Heart left ventricle (tissue), 16 donors: ENCODE data around the gene ZNF341. TPM values are rescaled to one million over a fixed set of nuclear protein-coding genes. Genes with fewer than 3 reads are reported as not detected.
A peak's percentile ranks its signal among the peaks of the same experiment; 100 is the strongest.

Source experiments
- ATAC-seq, 4 donors: fragments of 200-7000 bp; cut with Tn5 transposase; one replicate each; pipeline ENCODE4 v1.9.1; 2020 to 2022; ENCODE audit warnings: moderate library complexity in 4 of 4, mild to moderate bottlenecking in 3 of 4, moderate number of reproducible peaks in 1 of 4
- DNase-seq, 5 donors: peaks; one replicate each; pipeline ENCODE4 v3.0.0-alpha.2; 2020
- H3K27ac ChIP-seq, 12 donors: fragments of 200-600 bp; sonication (generic) in 4 of 12; one replicate each; pipeline versions ENCODE4 v1.5.0 to v1.8.0; 2016 to 2022; ENCODE audit warnings: mild to moderate bottlenecking in 2 of 12
- H3K27me3 ChIP-seq, 9 donors: fragments of 200-600 bp; sonication (generic) in 2 of 9; one replicate each; pipeline versions ENCODE4 v1.5.1 to v1.8.0; 2016 to 2022; ENCODE audit warnings: mild to moderate bottlenecking in 3 of 9
- H3K36me3 ChIP-seq, 9 donors: fragments of 200-600 bp; sonication (generic) in 2 of 9; one replicate each; pipeline versions ENCODE4 v1.5.0 to v1.8.0; 2018 to 2022; ENCODE audit warnings: mild to moderate bottlenecking in 2 of 9
- H3K4me1 ChIP-seq, 12 donors: fragments of 200-600 bp; sonication (generic) in 4 of 12; one replicate each; pipeline versions ENCODE4 v1.5.0 to v1.8.0; 2016 to 2022; ENCODE audit warnings: mild to moderate bottlenecking in 3 of 12
- H3K4me3 ChIP-seq, 12 donors: fragments of 200-600 bp; sonication (generic) in 4 of 12; one replicate each; pipeline versions ENCODE4 v1.5.0 to v1.8.0; 2017 to 2022; ENCODE audit warnings: mild to moderate bottlenecking in 9 of 12, moderate library complexity in 4 of 12
- H3K9me3 ChIP-seq, 12 donors: fragments of 200-600 bp; sonication (generic) in 4 of 12; one replicate each; pipeline versions ENCODE4 v1.5.0 to v1.8.0; 2016 to 2022; ENCODE audit warnings: mild to moderate bottlenecking in 1 of 12
- POLR2A ChIP-seq, 2 donors: fragments of 450-650 bp; IDR thresholded peaks; one replicate each; pipeline ENCODE4 v1.6.1; 2017; ENCODE audit warnings: antibody characterized with exemption in 2 of 2, mild to moderate bottlenecking in 2 of 2, moderate library complexity in 2 of 2
- WGBS, 4 donors: extraction: QIAGEN DNeasy Blood & Tissue Kit in 2 of 4; methylation state at CpG; one replicate each; pipeline versions ENCODE4 v1.1.5 to v1.1.7; 2013 to 2018; 5-methylcytosine and 5-hydroxymethylcytosine counted together
- intact Hi-C, 10 donors: fragments of 100-400 bp; cut with DNase I; formaldehyde crosslinking; loops; one replicate each; pipeline versions ENCODE4 v1.11.1 to v1.14.2; 2022
- polyA plus RNA-seq, 2 donors: library from polyadenylated mRNA; stranded (reverse); fragments of 200-250 nt; gene quantifications; one replicate each; pipeline ENCODE4 v1.2.3, GENCODE V29; 2013
- total RNA-seq, 9 donors: library from RNA; depleted of rRNA in 2 of 9; stranded (reverse); fragments of >200 nt in 2 of 9; fragmentation: NEBNext Ultra II Directional in 3 of 9; extraction: Animal tissue kit (Norgen Biotek cat#: 25700) in 3 of 9; gene quantifications; one replicate each; pipeline versions ENCODE4 v1.1.0 to v1.2.4, GENCODE V29; 2016 to 2023
- TF ChIP-seq, protein P1 (sequence below), 12 donors: fragments of 200-600 bp; sonication (generic) in 4 of 12; IDR thresholded peaks; one replicate each; pipeline versions ENCODE4 v1.5.0 to v1.8.0; 2018 to 2022; ENCODE audit warnings: antibody characterized with exemption in 12 of 12, mild to moderate bottlenecking in 5 of 12
- donor health status: ischemic (EF 13 %, LVEDD 7.1; RV severe dilation, severe dysfunction).
- donor health status: healthy with polysubstance abuse.
- donor health status: DM: no; HTN: yes; CAD: no.
- donor health status: DM: no; HTN: no; CAD: no.
- donor health status: ischemic (EF 25% LVEDD 6.9; RV normal size, moderate dysfunction).
- donor health status: ischemic (EF 25% LVEDD 5.7; RV mildly dilated, moderate dysfunction).
- donor health status: healthy.
- donor health status: DM: yes; HTN: yes; CAD: no.
- donor health status: ischemic (EF 35%, LVEDD 5.7; RV mildly dilated, moderate dysfunction).
- donor health status: nonischemic (EF 11% LVEDD 7.7; RV severe dilation, severe dysfunction).
- donor health status: DM: yes; HTN: yes; CAD: no.
- donor health status: PGD.
- donor health status: ischemic (EF 29% LVEDD 5.4; RV normal size, mild dysfunction).
- donor health status: nonischemic (EF 23%, LVEDD 6.1; RV moderate dilation, normal function).

The ZNF341 gene
- total and polyA plus RNA-seq, 11 donors: 1.2 to 3.3 (median 1.7) TPM

DNA sequence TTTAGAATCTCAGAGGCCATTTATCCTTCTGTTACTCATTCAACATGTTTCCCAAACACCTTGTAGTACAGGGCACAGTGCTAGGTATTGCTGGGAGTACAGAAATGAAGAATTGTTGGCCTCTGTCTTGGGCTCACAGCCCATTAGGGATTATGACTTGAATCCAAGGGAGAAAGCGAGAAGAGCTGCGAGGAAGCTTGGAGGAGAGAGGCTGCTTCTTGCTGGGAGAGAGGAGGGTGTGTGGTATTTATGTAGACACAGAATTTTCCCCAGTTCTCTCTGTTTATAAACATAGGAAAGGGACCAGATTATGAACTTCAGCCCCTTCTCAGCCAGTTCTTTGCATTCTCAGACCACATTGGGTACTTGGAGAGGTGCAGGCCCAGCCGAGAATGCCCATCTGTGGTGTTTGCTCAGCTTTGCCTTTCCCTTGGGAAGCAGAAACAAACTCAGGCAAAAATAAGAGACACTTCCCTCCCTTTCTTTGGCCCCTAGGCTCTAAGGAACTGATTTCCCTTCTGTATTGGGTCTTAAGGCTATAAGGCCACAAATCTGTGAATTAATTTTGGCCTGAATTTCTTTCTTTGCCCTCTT is 97.3 kb downstream of the ZNF341 start:
- H3K4me1 ChIP-seq: peaks cover 8 to 100% (median 92%) of the 10 kb centered on the region in 12 donors
- DNase-seq: no peak
- WGBS, 4 donors: 60 to 76% (median 66%) methylated on average over 3 of the region's 3 CpGs
- no peak overlapping the region for H3K4me3 ChIP-seq
- intact Hi-C loops: no loop called here
- H3K36me3 ChIP-seq: no peaks in the 10 kb centered on the region
- ATAC-seq: peak in 1 of 4 donors; percentile 5
- H3K27ac ChIP-seq: peak overlapping the region in 9 of 12 donors; percentile 0 to 69 (median 41)
- TF ChIP-seq, protein P1, sequence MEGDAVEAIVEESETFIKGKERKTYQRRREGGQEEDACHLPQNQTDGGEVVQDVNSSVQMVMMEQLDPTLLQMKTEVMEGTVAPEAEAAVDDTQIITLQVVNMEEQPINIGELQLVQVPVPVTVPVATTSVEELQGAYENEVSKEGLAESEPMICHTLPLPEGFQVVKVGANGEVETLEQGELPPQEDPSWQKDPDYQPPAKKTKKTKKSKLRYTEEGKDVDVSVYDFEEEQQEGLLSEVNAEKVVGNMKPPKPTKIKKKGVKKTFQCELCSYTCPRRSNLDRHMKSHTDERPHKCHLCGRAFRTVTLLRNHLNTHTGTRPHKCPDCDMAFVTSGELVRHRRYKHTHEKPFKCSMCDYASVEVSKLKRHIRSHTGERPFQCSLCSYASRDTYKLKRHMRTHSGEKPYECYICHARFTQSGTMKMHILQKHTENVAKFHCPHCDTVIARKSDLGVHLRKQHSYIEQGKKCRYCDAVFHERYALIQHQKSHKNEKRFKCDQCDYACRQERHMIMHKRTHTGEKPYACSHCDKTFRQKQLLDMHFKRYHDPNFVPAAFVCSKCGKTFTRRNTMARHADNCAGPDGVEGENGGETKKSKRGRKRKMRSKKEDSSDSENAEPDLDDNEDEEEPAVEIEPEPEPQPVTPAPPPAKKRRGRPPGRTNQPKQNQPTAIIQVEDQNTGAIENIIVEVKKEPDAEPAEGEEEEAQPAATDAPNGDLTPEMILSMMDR (IDR thresholded peaks at IDR 0.05): no peak
- no peak for TF ChIP-seq POLR2A (IDR thresholded peaks at IDR 0.05)
- H3K27me3 ChIP-seq: no peaks in the 10 kb centered on the region
- no peaks in the 10 kb centered on the region for H3K9me3 ChIP-seq

DNA sequence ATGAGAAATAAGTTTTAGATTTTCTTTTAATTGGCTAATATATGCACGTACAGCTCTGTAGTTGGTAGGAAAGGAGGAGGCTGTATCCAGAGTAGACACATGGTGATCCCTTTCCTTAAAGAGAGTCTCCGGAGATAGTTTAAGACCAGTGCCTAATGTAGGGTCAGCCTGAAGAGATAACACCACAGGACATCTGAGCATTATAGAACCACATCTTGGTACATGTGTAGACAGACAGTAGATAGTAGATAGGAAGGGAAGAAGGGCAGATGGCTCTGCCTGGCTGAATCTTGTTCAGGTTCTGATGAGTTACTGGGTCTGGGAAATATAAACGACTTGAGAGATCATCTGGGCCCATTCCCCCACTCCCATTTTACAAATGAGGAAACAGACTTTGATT is 97.8 kb downstream of the ZNF341 start:
- no peaks in the 10 kb centered on the region for H3K27me3 ChIP-seq
- 55 to 72% (median 58%) methylated on average over 3 of the region's 3 CpGs for WGBS, 4 donors
- H3K4me3 ChIP-seq: no peak overlapping the region
- no peak for TF ChIP-seq POLR2A (IDR thresholded peaks at IDR 0.05)
- TF ChIP-seq, protein P1 (IDR thresholded peaks at IDR 0.05): no peak
- DNase-seq (no peak), ATAC-seq (no peak)
- intact Hi-C loops: no loop called here
- peaks cover 8 to 100% (median 89%) of the 10 kb centered on the region in 12 donors for H3K4me1 ChIP-seq
- H3K36me3 ChIP-seq: peaks cover 0 to 5% (median 0%) of the 10 kb centered on the region in 9 donors
- H3K9me3 ChIP-seq: no peaks in the 10 kb centered on the region
- H3K27ac ChIP-seq: peak overlapping the region in 9 of 12 donors; percentile 3 to 69 (median 41)

DNA sequence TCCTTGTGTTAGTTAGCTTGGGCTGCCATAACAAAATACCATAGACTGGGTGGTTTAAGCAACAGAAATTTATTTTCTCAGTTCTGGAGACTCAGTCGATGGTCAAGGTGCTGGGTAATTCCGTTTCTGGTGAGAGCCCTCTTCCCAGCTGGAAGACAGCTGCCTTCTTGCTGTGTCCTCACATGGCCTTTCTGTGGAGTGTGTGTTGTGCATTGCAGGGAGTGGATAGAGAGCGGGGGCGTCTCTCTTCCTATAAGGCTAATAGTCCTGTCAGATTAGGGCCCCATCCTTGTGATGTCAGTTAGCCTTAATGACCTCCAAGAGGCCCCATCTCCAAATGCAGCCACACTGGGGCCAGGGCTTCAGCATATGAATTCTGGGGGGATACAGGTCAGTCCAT is 98.6 kb downstream of the ZNF341 start:
- H3K4me1 ChIP-seq: peaks cover 8 to 95% (median 83%) of the 10 kb centered on the region in 12 donors
- 25 to 57% (median 40%) methylated on average over 4 of the region's 4 CpGs for WGBS, 4 donors
- no peak for DNase-seq
- ATAC-seq: peak in 1 of 4 donors; percentile 30
- H3K4me3 ChIP-seq: no peak overlapping the region
- peaks cover 0 to 13% (median 0%) of the 10 kb centered on the region in 9 donors for H3K36me3 ChIP-seq
- H3K27ac ChIP-seq: peak overlapping the region in 5 of 12 donors; percentile 10 to 69 (median 41)
- intact Hi-C loops: no loop called here
- H3K27me3 ChIP-seq: no peaks in the 10 kb centered on the region
- TF ChIP-seq, protein P1 (IDR thresholded peaks at IDR 0.05): no peak
- no peak for TF ChIP-seq POLR2A (IDR thresholded peaks at IDR 0.05)
- no peaks in the 10 kb centered on the region for H3K9me3 ChIP-seq

DNA sequence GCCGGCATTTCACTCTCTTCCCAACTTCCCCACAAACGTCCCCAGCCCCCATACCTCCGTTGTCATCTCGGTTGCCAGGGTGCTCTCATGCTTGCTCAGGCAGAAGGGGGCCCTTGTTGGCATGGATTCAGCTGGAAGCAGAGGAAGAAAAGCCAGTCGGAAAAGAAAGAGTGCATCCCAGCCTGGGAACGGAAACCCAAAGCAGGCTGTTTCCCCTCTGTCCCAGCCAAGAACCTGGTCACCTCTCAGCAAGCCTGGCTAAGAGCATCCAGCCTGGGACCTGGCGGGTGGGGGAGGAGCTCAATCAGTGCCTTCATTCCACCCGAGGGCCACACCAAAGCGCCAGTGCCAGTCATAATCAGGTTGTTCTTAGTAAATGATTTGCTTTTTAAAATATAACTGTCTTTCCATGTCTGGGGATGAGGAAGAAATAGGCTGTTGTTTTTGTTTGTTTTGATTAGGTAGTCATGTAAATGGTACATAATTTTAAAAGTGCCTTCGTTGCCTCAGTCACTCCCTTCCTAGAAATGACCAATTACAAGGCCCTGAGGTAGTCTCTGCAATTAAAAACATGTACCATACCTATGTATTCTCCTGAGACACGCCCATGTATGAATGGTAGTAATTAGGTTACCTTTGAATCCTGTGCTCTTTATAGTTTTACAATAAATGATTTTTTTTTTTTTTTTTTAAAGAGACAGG is 100.5 kb downstream of the ZNF341 start:
- Histone ChIP-seq H3K4me1 (peaks cover 8 to 95% (median 83%) of the 10 kb centered on the region in 12 donors), H3K9me3 (no peaks in the 10 kb centered on the region), H3K27me3 (no peaks in the 10 kb centered on the region), H3K36me3 (peaks cover 0 to 17% (median 0%) of the 10 kb centered on the region in 9 donors), H3K27ac (peak overlapping the region in 7 of 12 donors; percentile 14 to 39 (median 33)), H3K4me3 (no peak overlapping the region)
- DNase-seq: peak in 2 of 5 donors; percentile 33 to 52
- intact Hi-C loops: no loop called here
- WGBS, 4 donors: 22 to 35% (median 24%) methylated on average over 11 of the region's 11 CpGs
- peak in 3 of 4 donors; percentile 33 to 52 (median 47) for ATAC-seq
- TF ChIP-seq, protein P1 (IDR thresholded peaks at IDR 0.05): no peak
- TF ChIP-seq POLR2A (IDR thresholded peaks at IDR 0.05): no peak
